PFSK-1 (cell line): Measurements from ENCODE around the gene LOXL3.

Experiments used
- FOXP2 ChIP-seq: optimal IDR thresholded peaks from 2 replicates; pipeline ENCODE3; 2011; ENCODE audit warnings: borderline replicate concordance, control low read depth, inconsistent platforms; ENCODE audit not compliant: insufficient read depth; ENCODE audit errors: extremely low read length, extremely low read depth
- POLR2AphosphoS5 ChIP-seq: IDR thresholded peaks from 2 replicates; pipeline ENCODE4 v1.6.1; 2012; ENCODE audit warnings: low read depth, mild to moderate bottlenecking, control low read depth, low read length, moderate library complexity
- SIN3A ChIP-seq: IDR thresholded peaks from 2 replicates; pipeline ENCODE4 v1.6.1; 2012; ENCODE audit warnings: mild to moderate bottlenecking, low read length, moderate library complexity, borderline replicate concordance; ENCODE audit not compliant: insufficient read depth
- TAF1 ChIP-seq: IDR thresholded peaks from 2 replicates; pipeline ENCODE4 v1.6.1; 2012; ENCODE audit warnings: low read length, control low read depth, borderline replicate concordance; ENCODE audit not compliant: insufficient read depth
- TF ChIP-seq, protein P1 (sequence below), 2 experiments: IDR thresholded peaks; 2 replicates each; pipeline versions ENCODE4 v1.6.1 to v1.8.0; 2011 to 2012; ENCODE audit warnings: low read depth in 2 of 2, low read length in 2 of 2, control low read depth in 1 of 2, inconsistent platforms in 1 of 2, mild to moderate bottlenecking in 1 of 2, moderate library complexity in 1 of 2; ENCODE audit not compliant: insufficient read depth in 1 of 2

LOXL3 gene

DNA sequence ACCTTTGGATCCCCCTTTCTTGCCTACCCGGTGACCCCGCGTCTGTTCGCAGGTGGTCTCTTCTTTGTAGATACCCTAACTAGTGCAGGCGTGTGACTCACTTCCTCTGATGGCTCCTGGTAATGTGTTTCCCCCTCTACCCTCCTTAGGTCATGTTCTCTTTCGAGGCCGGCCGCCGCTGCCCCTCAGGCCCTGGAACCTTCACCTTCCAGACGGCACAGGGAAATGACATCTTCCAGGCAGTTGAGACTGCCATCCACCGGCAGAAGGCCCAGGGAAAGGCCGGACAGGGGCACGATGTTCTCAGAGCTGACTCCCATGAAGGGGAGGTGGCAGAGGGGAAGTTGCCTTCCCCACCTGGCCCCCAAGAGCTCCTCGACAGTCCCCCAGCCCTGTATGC, 2.4 kb upstream of the LOXL3 start:
- TF ChIP-seq SIN3A: no peak
- TF ChIP-seq TAF1: no peak
- no peak for TF ChIP-seq POLR2AphosphoS5
- TF ChIP-seq FOXP2: no peak
- TF ChIP-seq, protein P1, sequence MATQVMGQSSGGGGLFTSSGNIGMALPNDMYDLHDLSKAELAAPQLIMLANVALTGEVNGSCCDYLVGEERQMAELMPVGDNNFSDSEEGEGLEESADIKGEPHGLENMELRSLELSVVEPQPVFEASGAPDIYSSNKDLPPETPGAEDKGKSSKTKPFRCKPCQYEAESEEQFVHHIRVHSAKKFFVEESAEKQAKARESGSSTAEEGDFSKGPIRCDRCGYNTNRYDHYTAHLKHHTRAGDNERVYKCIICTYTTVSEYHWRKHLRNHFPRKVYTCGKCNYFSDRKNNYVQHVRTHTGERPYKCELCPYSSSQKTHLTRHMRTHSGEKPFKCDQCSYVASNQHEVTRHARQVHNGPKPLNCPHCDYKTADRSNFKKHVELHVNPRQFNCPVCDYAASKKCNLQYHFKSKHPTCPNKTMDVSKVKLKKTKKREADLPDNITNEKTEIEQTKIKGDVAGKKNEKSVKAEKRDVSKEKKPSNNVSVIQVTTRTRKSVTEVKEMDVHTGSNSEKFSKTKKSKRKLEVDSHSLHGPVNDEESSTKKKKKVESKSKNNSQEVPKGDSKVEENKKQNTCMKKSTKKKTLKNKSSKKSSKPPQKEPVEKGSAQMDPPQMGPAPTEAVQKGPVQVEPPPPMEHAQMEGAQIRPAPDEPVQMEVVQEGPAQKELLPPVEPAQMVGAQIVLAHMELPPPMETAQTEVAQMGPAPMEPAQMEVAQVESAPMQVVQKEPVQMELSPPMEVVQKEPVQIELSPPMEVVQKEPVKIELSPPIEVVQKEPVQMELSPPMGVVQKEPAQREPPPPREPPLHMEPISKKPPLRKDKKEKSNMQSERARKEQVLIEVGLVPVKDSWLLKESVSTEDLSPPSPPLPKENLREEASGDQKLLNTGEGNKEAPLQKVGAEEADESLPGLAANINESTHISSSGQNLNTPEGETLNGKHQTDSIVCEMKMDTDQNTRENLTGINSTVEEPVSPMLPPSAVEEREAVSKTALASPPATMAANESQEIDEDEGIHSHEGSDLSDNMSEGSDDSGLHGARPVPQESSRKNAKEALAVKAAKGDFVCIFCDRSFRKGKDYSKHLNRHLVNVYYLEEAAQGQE (IDR thresholded peaks at IDR 0.05; ENCODE audit: insufficient read depth in 1 of 2, low read depth in 2 of 2, low read length in 2 of 2): no peak

DNA sequence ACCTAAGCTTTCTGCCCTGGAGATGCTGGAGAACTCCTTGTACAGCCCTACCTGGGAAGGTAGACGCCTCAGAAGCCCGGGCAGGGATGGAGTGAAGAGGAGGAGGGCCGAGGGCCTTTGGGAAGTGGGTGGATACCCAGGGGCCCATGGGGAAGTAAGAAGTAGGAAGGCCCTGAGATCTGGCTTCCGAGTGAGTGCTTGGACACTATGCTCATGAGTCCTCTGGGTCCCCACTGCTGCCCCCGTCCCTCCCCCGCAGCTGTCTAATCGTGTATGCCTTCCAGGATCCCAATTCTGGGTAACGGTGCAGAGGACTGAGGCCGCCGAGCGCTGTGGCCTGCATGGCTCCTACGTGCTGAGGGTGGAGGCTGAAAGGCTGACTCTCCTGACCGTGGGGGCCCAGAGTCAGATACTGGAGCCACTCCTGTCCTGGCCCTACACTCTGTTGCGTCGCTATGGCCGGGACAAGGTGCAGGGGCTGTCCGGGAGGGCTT, 1.9 kb upstream of the LOXL3 start:
- no peak for TF ChIP-seq POLR2AphosphoS5
- no peak for TF ChIP-seq TAF1

DNA sequence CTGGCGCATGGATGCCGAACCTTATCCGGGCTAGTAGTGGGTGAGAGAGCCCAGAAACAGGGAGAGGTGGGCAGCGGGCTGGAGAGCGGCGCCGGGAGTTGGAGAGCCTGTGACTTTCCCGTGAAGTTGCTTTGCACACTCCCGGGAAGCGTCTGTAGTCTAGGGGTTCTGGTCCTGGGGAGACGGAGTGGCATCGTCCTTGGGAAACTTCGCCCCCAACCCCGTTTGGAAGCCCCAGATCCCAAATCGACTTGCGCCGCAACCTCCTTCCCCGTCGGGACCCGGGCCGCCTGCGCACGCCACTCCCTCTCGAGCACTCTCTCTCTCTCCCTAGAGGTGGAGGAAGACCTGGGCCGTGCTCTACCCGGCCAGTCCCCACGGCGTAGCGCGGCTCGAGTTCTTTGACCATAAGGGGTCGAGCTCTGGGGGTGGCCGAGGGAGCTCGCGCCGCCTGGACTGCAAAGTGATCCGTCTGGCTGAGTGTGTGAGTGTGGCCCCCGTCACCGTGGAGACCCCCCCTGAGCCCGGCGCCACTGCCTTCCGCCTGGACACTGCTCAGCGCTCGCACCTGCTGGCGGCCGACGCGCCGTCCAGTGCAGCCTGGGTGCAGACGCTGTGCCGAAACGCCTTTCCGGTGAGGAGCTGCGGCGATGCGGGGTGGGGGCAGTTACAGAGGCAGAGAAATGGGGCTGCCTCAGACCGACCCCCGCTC, 1.2 kb upstream of the LOXL3 start:
- no peak for TF ChIP-seq FOXP2
- TF ChIP-seq, protein P1 (IDR thresholded peaks at IDR 0.05; ENCODE audit: insufficient read depth in 1 of 2, low read depth in 2 of 2, low read length in 2 of 2): no peak
- no peak for TF ChIP-seq TAF1
- no peak for TF ChIP-seq POLR2AphosphoS5
- TF ChIP-seq SIN3A: no peak

DNA sequence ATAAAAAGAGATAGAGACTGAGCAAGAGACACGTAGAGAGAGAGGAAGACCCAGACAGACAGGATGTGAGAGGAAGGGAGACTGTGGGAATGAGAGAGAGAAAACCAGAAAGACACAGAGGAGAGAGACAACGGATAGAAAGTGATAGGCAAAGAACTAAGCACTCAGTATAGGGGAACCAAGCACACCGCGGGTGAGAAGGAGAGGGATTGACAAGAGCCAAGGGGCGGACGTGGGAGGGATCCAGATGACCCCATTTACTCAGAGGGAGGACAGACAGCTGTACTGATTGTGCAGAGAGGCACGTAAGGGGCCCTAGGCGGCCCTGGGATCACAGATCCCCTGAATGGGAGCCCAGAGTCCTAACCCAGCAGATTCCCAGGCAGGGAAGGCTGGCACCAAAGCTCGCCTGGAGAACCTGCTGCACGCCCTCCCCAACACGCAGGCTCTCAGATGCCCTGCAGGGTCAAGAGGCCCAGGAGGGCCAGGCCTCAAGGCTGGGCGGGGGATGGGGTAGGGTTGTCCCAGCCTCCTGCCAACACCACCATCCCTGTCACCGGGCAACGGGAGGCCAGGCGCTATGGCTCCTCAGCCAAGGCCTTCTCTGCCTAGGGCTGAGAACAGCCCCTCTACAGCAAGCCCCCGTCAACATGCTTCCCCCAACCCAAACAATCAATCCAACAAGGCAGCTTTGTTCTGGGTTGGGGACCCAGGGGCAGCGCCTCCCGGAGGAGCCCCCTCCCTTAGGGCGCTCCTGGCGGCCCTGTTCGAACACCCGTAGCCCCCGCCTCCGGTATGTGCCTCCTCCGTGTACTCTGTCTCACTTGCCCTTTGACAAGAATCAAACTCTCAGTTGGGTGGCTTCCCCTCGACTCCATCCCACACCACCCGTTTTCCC, 579 bp downstream of the LOXL3 start:
- TF ChIP-seq POLR2AphosphoS5: no peak
- TF ChIP-seq TAF1: no peak
- no peak for TF ChIP-seq FOXP2

DNA sequence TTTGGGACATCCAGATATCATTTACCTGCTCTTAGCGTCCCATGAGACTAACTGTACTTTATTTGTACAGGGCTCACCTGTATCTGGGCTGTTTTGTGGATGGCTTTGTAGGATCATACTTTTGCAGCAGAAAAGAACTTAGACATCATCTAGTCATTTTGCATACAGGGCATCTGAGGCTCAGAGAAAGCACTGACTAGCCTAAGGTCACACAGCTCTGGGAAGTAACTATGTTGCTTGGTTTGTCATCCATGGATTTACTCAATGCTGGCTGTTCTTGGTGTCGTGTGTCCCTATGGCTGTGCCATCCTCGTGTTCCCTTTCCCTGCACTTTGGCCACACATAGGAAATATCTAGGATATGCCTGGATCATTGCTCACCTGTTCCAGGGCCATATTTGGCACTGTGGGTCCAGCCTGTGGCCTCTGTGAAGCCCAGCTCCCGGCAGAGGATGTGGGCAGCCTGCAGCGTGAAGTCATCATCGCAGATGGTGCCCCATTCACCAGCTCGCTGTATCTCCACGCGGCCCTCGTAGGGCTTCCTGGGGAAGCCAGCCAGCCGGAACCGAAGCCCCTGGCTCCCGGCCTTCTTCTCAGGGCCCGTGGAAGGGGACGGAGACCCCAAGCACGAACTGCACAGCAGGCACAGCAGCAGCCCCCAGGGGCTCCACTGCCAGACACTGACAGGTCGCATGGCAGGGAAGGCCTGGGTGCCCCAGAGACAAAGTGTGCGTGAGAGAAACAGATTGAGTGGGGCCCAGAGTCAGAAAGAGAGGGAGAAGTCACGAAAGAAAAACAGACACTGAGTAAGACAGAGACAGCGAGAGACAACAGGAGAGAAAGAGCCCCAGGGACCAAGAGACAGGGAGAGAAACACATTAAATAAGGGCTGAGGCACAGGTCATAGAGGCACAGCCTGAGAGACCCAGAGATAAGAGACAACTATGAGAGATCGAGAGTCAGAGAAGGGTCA, 1.5 kb downstream of the LOXL3 start:
- TF ChIP-seq FOXP2 (no peak), SIN3A (no peak), TAF1 (no peak), POLR2AphosphoS5 (no peak)
- TF ChIP-seq, protein P1 (IDR thresholded peaks at IDR 0.05; ENCODE audit: insufficient read depth in 1 of 2, low read depth in 2 of 2, low read length in 2 of 2): no peak
